GM21367 (cell line): ENCODE results near the gene TPPP3.

Experiments
- ATAC-seq: cut with Tn5 transposase; IDR thresholded peaks from one replicate; pipeline ENCODE4 v1.9.1; 2021; ENCODE audit not compliant: unreplicated experiment

Gene TPPP3

GRCh38 chr16:67346341-67346740 is 47.0 kb downstream of the TPPP3 start:
- ATAC-seq, result no peak

GRCh38 chr16:67345401-67345800 is 47.9 kb downstream of the TPPP3 start:
- ATAC-seq, result no peak

GRCh38 chr16:67342616-67343015 is 50.7 kb downstream of the TPPP3 start:
- ATAC-seq, result no peak

GRCh38 chr16:67341250-67341649 is 52.0 kb downstream of the TPPP3 start:
- ATAC-seq, result no peak
